Trophoblast cell (in vitro differentiated cells and primary cell): Measurements from ENCODE around the gene ANKRD6.
A peak's percentile ranks its signal among the peaks of the same experiment; 100 is the strongest.

Experiments
- DNase-seq, 2 donors: peaks; one replicate each; pipeline ENCODE4 v3.0.0-alpha.2; 2016
- H2AFZ ChIP-seq: 2 replicates; pipeline ENCODE4 v1.6.1; 2013; ENCODE audit warnings: low read length, moderate library complexity, mild to moderate bottlenecking; ENCODE audit not compliant: insufficient read depth, poor library complexity
- H2AK5ac ChIP-seq: 2 replicates; pipeline ENCODE4 v1.6.1; 2013; ENCODE audit warnings: mild to moderate bottlenecking, low read length
- H2BK120ac ChIP-seq: 2 replicates; pipeline ENCODE4 v1.6.1; 2013; ENCODE audit warnings: low read length, mild to moderate bottlenecking, moderate library complexity; ENCODE audit not compliant: insufficient read depth, poor library complexity
- H2BK12ac ChIP-seq: 2 replicates; pipeline ENCODE4 v1.6.1; 2013; ENCODE audit warnings: mild to moderate bottlenecking, low read length, moderate library complexity
- H2BK5ac ChIP-seq: 2 replicates; pipeline ENCODE4 v1.6.1; 2013; ENCODE audit warnings: low read length, low read depth, moderate library complexity, mild to moderate bottlenecking; ENCODE audit not compliant: poor library complexity
- H3K14ac ChIP-seq: 2 replicates; pipeline ENCODE4 v1.6.1; 2013; ENCODE audit warnings: mild to moderate bottlenecking, low read length
- H3K18ac ChIP-seq: 2 replicates; pipeline ENCODE4 v1.6.1; 2013; ENCODE audit warnings: mild to moderate bottlenecking, low read length
- H3K23ac ChIP-seq: 2 replicates; pipeline ENCODE4 v1.6.1; 2013; ENCODE audit warnings: low read length
- H3K27ac ChIP-seq: 2 replicates; pipeline ENCODE4 v1.5.1; 2013; ENCODE audit warnings: low read depth, mild to moderate bottlenecking, inconsistent platforms, low read length, moderate library complexity
- H3K27me3 ChIP-seq: 2 replicates; pipeline ENCODE4 v1.6.1; 2013; ENCODE audit warnings: inconsistent platforms, mild to moderate bottlenecking, low read length, moderate library complexity; ENCODE audit not compliant: insufficient read depth
- H3K36me3 ChIP-seq, 2 experiments: 1 replicate in 1 of 2; 2 replicates in 1 of 2; pipeline ENCODE4 v1.6.1; 2013; ENCODE audit warnings: low read length in 2 of 2, mild to moderate bottlenecking in 2 of 2, moderate library complexity in 1 of 2; ENCODE audit not compliant: insufficient read depth in 2 of 2, control insufficient read depth in 1 of 2
- H3K4ac ChIP-seq: 2 replicates; pipeline ENCODE4 v1.6.1; 2013; ENCODE audit warnings: low read depth, mild to moderate bottlenecking, low read length, moderate library complexity
- H3K4me1 ChIP-seq, 2 experiments: 1 replicate in 1 of 2; 2 replicates in 1 of 2; pipeline ENCODE4 v1.6.1; 2013; ENCODE audit warnings: low read length in 2 of 2, mild to moderate bottlenecking in 2 of 2, moderate library complexity in 1 of 2; ENCODE audit not compliant: insufficient read depth in 2 of 2, control insufficient read depth in 1 of 2
- H3K4me2 ChIP-seq: 2 replicates; pipeline ENCODE4 v1.6.1; 2013; ENCODE audit warnings: inconsistent platforms, mild to moderate bottlenecking, low read length, moderate library complexity
- H3K4me3 ChIP-seq: 2 replicates; pipeline ENCODE4 v1.5.1; 2013; ENCODE audit warnings: mild to moderate bottlenecking, low read depth, low read length, inconsistent platforms
- H3K79me1 ChIP-seq: one replicate; pipeline ENCODE4 v1.6.1; 2013; ENCODE audit warnings: low read length
- H3K79me2 ChIP-seq: 2 replicates; pipeline ENCODE4 v1.6.1; 2013; ENCODE audit warnings: low read length, mild to moderate bottlenecking; ENCODE audit not compliant: control insufficient read depth, insufficient read depth, poor library complexity
- H3K9ac ChIP-seq: 2 replicates; pipeline ENCODE4 v1.6.1; 2013; ENCODE audit warnings: mild to moderate bottlenecking, low read length
- H3K9me3 ChIP-seq: 2 replicates; pipeline ENCODE4 v1.6.1; 2013; ENCODE audit warnings: low read depth, mild to moderate bottlenecking, control low read depth, inconsistent platforms, low read length; ENCODE audit not compliant: insufficient read depth
- H4K12ac ChIP-seq: 2 replicates; pipeline ENCODE4 v1.6.1; 2013; ENCODE audit warnings: low read depth, mild to moderate bottlenecking, low read length, moderate library complexity
- H4K8ac ChIP-seq: 2 replicates; pipeline ENCODE4 v1.6.1; 2013; ENCODE audit warnings: low read depth, mild to moderate bottlenecking, low read length, moderate library complexity
- H4K91ac ChIP-seq: one replicate; pipeline ENCODE4 v1.6.1; 2013; ENCODE audit warnings: low read depth, mild to moderate bottlenecking, low read length, moderate library complexity
- WGBS: extraction: QIAGEN DNeasy Blood & Tissue Kit; methylation state at CpG from one replicate; pipeline ENCODE4 v1.1.7; 2013; ENCODE audit warnings: missing lambda C conversion rate; ENCODE audit not compliant: insufficient read length, insufficient coverage; ENCODE audit errors: extremely low coverage; 5-methylcytosine and 5-hydroxymethylcytosine counted together

ANKRD6 gene

DNA sequence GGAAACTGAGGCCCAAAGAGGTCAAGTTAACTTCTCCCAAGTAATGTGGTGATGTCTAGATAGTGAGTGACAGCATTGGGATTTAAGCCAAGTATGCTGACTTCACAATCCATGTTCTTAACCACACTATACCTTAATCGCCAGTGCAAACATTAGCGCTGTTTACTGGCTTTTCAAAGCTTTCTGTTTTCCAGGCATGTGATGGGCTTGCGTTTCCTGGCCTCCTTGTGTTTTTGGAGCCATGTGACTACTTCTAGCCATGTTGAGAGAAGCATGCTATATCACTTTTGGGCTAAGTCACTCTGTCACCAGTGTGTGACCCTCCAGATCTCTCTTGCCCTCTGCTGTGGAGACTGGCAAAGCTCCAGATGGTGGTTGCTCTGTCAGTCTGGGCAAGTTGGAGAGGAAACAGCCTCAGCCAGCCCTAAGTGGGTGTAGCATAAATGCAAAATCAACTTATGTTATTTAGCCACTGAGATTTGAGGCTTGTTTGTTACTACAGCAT is 76.9 kb downstream of the ANKRD6 start:
- no peak overlapping the region for H3K27ac ChIP-seq
- H3K18ac ChIP-seq, result no peak overlapping the region
- no peak overlapping the region for H2BK12ac ChIP-seq
- H4K91ac ChIP-seq, result no peak overlapping the region
- H2BK120ac ChIP-seq, result no peak overlapping the region
- no peak overlapping the region for H3K14ac ChIP-seq
- no peak overlapping the region for H2BK5ac ChIP-seq
- no peak overlapping the region for H2AFZ ChIP-seq
- H3K36me3 ChIP-seq, result peaks cover 4 to 6% of the 10 kb centered on the region in 2 experiments
- no peak overlapping the region for H4K12ac ChIP-seq
- H4K8ac ChIP-seq, result no peak overlapping the region
- DNase-seq, result no peak
- no peaks in the 10 kb centered on the region for H3K9me3 ChIP-seq
- peaks cover 3% of the 10 kb centered on the region for H3K79me2 ChIP-seq
- no peak overlapping the region for H2AK5ac ChIP-seq
- H3K4me2 ChIP-seq, result no peak overlapping the region
- H3K27me3 ChIP-seq, result no peaks in the 10 kb centered on the region
- peaks cover 4 to 5% of the 10 kb centered on the region in 2 experiments for H3K4me1 ChIP-seq
- no peak overlapping the region for H3K4ac ChIP-seq
- no peak overlapping the region for H3K23ac ChIP-seq
- H3K79me1 ChIP-seq, result no peaks in the 10 kb centered on the region
- no peak overlapping the region for H3K4me3 ChIP-seq
- no CpG with 5 or more reads among the region's 3 CpGs for WGBS
- H3K9ac ChIP-seq, result no peak overlapping the region

GRCh38 chr6:89510393-89510792 is 77.4 kb downstream of the ANKRD6 start:
- no peak overlapping the region for H3K9ac ChIP-seq
- H2AFZ ChIP-seq, result no peak overlapping the region
- no peak overlapping the region for H3K14ac ChIP-seq
- H4K12ac ChIP-seq, result no peak overlapping the region
- peaks cover 4 to 6% of the 10 kb centered on the region in 2 experiments for H3K36me3 ChIP-seq
- no peak overlapping the region for H3K27ac ChIP-seq
- no peak overlapping the region for H3K4me3 ChIP-seq
- H3K27me3 ChIP-seq, result no peaks in the 10 kb centered on the region
- no peak overlapping the region for H3K23ac ChIP-seq
- no peak overlapping the region for H2BK120ac ChIP-seq
- no CpG with 5 or more reads among the region's 1 CpG for WGBS
- H2BK5ac ChIP-seq, result no peak overlapping the region
- H3K9me3 ChIP-seq, result no peaks in the 10 kb centered on the region
- peaks cover 3% of the 10 kb centered on the region for H3K79me2 ChIP-seq
- no peaks in the 10 kb centered on the region for H3K79me1 ChIP-seq
- no peak overlapping the region for H3K4ac ChIP-seq
- H4K91ac ChIP-seq, result no peak overlapping the region
- DNase-seq, result no peak
- no peak overlapping the region for H2BK12ac ChIP-seq
- H3K18ac ChIP-seq, result no peak overlapping the region
- no peak overlapping the region for H3K4me2 ChIP-seq
- no peak overlapping the region for H2AK5ac ChIP-seq
- H3K4me1 ChIP-seq, result peaks cover 4 to 5% of the 10 kb centered on the region in 2 experiments
- no peak overlapping the region for H4K8ac ChIP-seq

GRCh38 chr6:89518352-89519055 is 85.6 kb downstream of the ANKRD6 start:
- Histone ChIP-seq H3K27ac (no peak overlapping the region), H3K18ac (no peak overlapping the region), H3K79me1 (no peaks in the 10 kb centered on the region), H3K4me3 (no peak overlapping the region), H4K91ac (no peak overlapping the region), H4K12ac (no peak overlapping the region), H2AFZ (no peak overlapping the region), H3K9ac (no peak overlapping the region), H3K4me1 (peaks cover 5 to 6% of the 10 kb centered on the region in 2 experiments), H3K27me3 (no peaks in the 10 kb centered on the region), H3K4me2 (no peak overlapping the region), H3K4ac (no peak overlapping the region), H2AK5ac (no peak overlapping the region), H2BK5ac (no peak overlapping the region), H3K23ac (no peak overlapping the region), H2BK120ac (no peak overlapping the region), H2BK12ac (no peak overlapping the region), H3K79me2 (no peaks in the 10 kb centered on the region), H3K9me3 (no peaks in the 10 kb centered on the region), H4K8ac (no peak overlapping the region), H3K14ac (no peak overlapping the region), H3K36me3 (no peaks in the 10 kb centered on the region)
- peak; percentile 83 to 96 for DNase-seq
- WGBS, result no CpG with 5 or more reads among the region's 4 CpGs

DNA sequence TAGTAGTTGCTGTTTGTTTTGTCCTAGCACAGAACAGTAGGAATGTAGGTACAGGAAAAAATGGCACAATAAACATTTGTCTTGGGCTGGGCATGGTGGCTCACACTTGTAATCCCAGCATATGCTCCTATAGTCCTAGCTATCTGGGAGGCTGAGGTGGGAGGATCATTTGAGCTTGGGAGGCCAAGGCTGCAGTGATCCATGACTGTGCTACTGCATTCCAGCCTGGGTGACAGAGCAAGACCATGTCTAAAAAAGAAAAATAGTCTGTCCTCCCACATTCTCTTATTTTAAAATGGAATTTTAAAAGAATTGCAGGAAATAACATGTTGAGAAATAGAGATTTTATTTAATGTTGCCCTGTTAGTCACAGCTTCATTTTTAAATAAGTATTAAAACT is 87.8 kb downstream of the ANKRD6 start:
- H3K14ac ChIP-seq, result no peak overlapping the region

More for the DNA sequence above, 87.8 kb downstream of the ANKRD6 start:
- H4K12ac ChIP-seq, result no peak overlapping the region
- H2BK120ac ChIP-seq, result no peak overlapping the region
- H3K36me3 ChIP-seq, result no peaks in the 10 kb centered on the region
- H3K23ac ChIP-seq, result no peak overlapping the region
- H3K9ac ChIP-seq, result no peak overlapping the region
- H4K8ac ChIP-seq, result no peak overlapping the region
- no peaks in the 10 kb centered on the region for H3K9me3 ChIP-seq
- no peak overlapping the region for H2BK12ac ChIP-seq
- H3K79me1 ChIP-seq, result no peaks in the 10 kb centered on the region
- H3K4me3 ChIP-seq, result no peak overlapping the region
- no peak overlapping the region for H2AFZ ChIP-seq
- no peak overlapping the region for H3K4me2 ChIP-seq
- DNase-seq, result peak; percentile 75 to 80
- no peak overlapping the region for H4K91ac ChIP-seq
- no peak overlapping the region for H2AK5ac ChIP-seq
- no peaks in the 10 kb centered on the region for H3K79me2 ChIP-seq
- no peak overlapping the region for H3K18ac ChIP-seq
- no peaks in the 10 kb centered on the region for H3K27me3 ChIP-seq
- no peak overlapping the region for H3K27ac ChIP-seq
- no peak overlapping the region for H3K4ac ChIP-seq
- no peak overlapping the region for H2BK5ac ChIP-seq
- H3K4me1 ChIP-seq, result peaks cover 9 to 10% of the 10 kb centered on the region in 2 experiments
